PC-9 (cell line): ENCODE results near the gene RAD18. TPM values are rescaled to one million over a fixed set of nuclear protein-coding genes. Genes with fewer than 3 reads are reported as not detected.
A peak's percentile ranks its signal among the peaks of the same experiment; 100 is the strongest.

Source experiments
- BruUV-seq: library from RNA; stranded (reverse); fragments of 400-500 nt; replicated peaks from 2 replicates; lab custom pipeline; 2021; lab: Mats Ljungman, UMichigan
- CTCF ChIA-PET: fragments of 300-600 bp; sonication (Branson Sonifier 250); formaldehyde crosslinking; loops from one replicate; lab custom pipeline; 2022; ENCODE audit warnings: antibody characterized with exemption; lab: Charles Lee
- POLR2A ChIA-PET: fragments of 300-600 bp; sonication (Branson Sonifier 250); formaldehyde crosslinking; loops from one replicate; lab custom pipeline; 2022; ENCODE audit warnings: antibody characterized with exemption; ENCODE audit not compliant: unreplicated experiment; lab: Charles Lee
- DNase-seq, 2 experiments: peaks; one replicate each; pipeline versions ENCODE4 v3.0.0 to v3.0.0-alpha.2; 2015 to 2022; ENCODE audit warnings: mixed read lengths in 1 of 2
- H2AFZ ChIP-seq: fragments of 200-600 bp; sonication (generic); 2 replicates; pipeline ENCODE4 v1.8.1; 2017; ENCODE audit warnings: antibody characterized with exemption
- H3F3A ChIP-seq: fragments of 200-600 bp; sonication (generic); 2 replicates; pipeline ENCODE4 v1.8.1; 2017; ENCODE audit warnings: antibody characterized with exemption, mild to moderate bottlenecking, low read depth; ENCODE audit not compliant: insufficient read depth
- H3K27ac ChIP-seq: fragments of 200-600 bp; sonication (generic); 2 replicates; pipeline ENCODE4 v1.6.1; 2016; ENCODE audit warnings: mixed run types
- H3K27me3 ChIP-seq: fragments of 200-600 bp; sonication (generic); 2 replicates; pipeline ENCODE4 v1.6.1; 2016; ENCODE audit warnings: low read depth, mixed run types; ENCODE audit not compliant: insufficient read depth
- H3K36me3 ChIP-seq: fragments of 200-600 bp; sonication (generic); 2 replicates; pipeline ENCODE4 v1.6.1; 2016; ENCODE audit warnings: low read depth, mixed run types
- H3K4me1 ChIP-seq: fragments of 200-600 bp; sonication (generic); replicated peaks from 2 replicates; pipeline ENCODE4 v1.6.1; 2016; ENCODE audit warnings: mixed run types; ENCODE audit not compliant: insufficient read depth
- H3K4me2 ChIP-seq: fragments of 200-600 bp; sonication (generic); 2 replicates; pipeline ENCODE4 v1.6.1; 2017; ENCODE audit warnings: mixed run types
- H3K4me3 ChIP-seq: fragments of 200-600 bp; sonication (generic); 2 replicates; pipeline ENCODE4 v1.6.1; 2016; ENCODE audit warnings: mixed run types
- H3K79me2 ChIP-seq: fragments of 200-600 bp; sonication (generic); 2 replicates; pipeline ENCODE4 v1.6.1; 2017; ENCODE audit warnings: low read depth, mixed run types
- H3K9me2 ChIP-seq: fragments of 200-600 bp; sonication (generic); 2 replicates; pipeline ENCODE4 v1.8.1; 2017; ENCODE audit warnings: mild to moderate bottlenecking; ENCODE audit not compliant: insufficient read depth
- H3K9me3 ChIP-seq: fragments of 200-600 bp; sonication (generic); 2 replicates; pipeline ENCODE4 v1.8.1; 2016; ENCODE audit warnings: low read depth; ENCODE audit not compliant: insufficient read depth
- H4K20me1 ChIP-seq: fragments of 200-600 bp; sonication (generic); 2 replicates; pipeline ENCODE4 v1.8.1; 2017; ENCODE audit not compliant: insufficient read depth
- CTCF ChIP-seq: fragments of 200-600 bp; sonication (generic); conservative IDR thresholded peaks from 2 replicates; pipeline ENCODE4 v1.6.1; 2017; ENCODE audit warnings: mixed run types, antibody characterized with exemption, mild to moderate bottlenecking, moderate library complexity
- EZH2 ChIP-seq: fragments of 200-600 bp; sonication (generic); IDR thresholded peaks from 2 replicates; pipeline ENCODE4 v1.8.0; 2017; ENCODE audit warnings: antibody characterized with exemption, low read depth
- intact Hi-C: fragments of 100-400 bp; cut with micrococcal nuclease; formaldehyde crosslinking; loops from one replicate; pipeline ENCODE4 v1.10.0; 2022; ENCODE audit not compliant: unreplicated experiment
- total RNA-seq: library from RNA; stranded (reverse); gene quantifications from 2 replicates; pipeline ENCODE4 v1.2.3, GENCODE V29; 2021

The RAD18 gene
- total RNA-seq, 1 experiment from 2014 or later = 29.1 TPM

DNA sequence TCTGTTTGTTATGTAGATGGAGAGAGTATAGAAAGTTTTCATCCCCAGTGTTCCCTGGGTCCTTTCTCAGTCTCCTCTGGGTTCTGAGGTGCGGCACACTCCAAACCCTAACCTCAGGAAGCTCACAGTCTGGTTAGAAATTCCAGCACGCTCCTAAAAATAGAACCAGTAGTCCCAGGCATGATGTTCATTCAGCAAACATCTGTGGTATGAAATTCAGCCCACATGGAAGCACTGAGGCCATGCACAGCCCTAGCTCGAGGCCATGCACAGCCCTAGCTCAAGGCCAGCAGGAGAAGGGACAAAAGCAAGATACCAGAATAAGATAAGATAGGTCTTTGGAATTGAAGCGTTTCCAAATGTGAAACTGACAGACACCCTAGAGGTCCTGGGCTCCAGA is 111.6 kb downstream of the RAD18 start:
- H4K20me1 ChIP-seq = no peaks in the 10 kb centered on the region
- ChIA-PET CTCF (interaction anchor here (0.6 to 1.3 kb wide), 2 partner anchors 82 to 451 kb away, joined by 3 to 7 read pairs; partner anchors contain the start of gene OXTR), POLR2A (interaction anchor here (0.6 to 0.7 kb wide), 2 partner anchors 23 to 110 kb away, joined by 5 to 8 read pairs; no protein-coding TSS in a partner anchor)
- BruUV-seq = no TSS peak
- H3K27ac ChIP-seq = no peak overlapping the region
- no peaks in the 10 kb centered on the region; the same call in 1 of the 2 replicates for H3K9me2 ChIP-seq
- no peak overlapping the region for H3K4me3 ChIP-seq
- no peak for TF ChIP-seq CTCF
- TF ChIP-seq EZH2 = no peak
- no peak overlapping the region for H2AFZ ChIP-seq
- H3F3A ChIP-seq = no peaks in the 10 kb centered on the region
- no peaks in the 10 kb centered on the region for H3K36me3 ChIP-seq
- no peak overlapping the region for H3K4me2 ChIP-seq
- DNase-seq = peak in 1 of 2 experiments; percentile 67
- no peaks in the 10 kb centered on the region for H3K27me3 ChIP-seq
- intact Hi-C loops = loop anchor here (1.0 kb wide), 2 partner anchors 11 to 18 kb away; no protein-coding TSS in a partner anchor
- H3K79me2 ChIP-seq = no peaks in the 10 kb centered on the region
- no peaks in the 10 kb centered on the region for H3K4me1 ChIP-seq
- no peaks in the 10 kb centered on the region for H3K9me3 ChIP-seq

- no peaks in the 10 kb centered on the region for H3K27me3 ChIP-seq
- DNase-seq = no peak
- H3K4me3 ChIP-seq = no peak overlapping the region
- H3K36me3 ChIP-seq = no peaks in the 10 kb centered on the region
- ChIA-PET CTCF (no interaction called here), POLR2A (interaction anchor here (0.5 kb wide), 1 partner anchor 281 kb away, joined by 7 read pairs; no protein-coding TSS in a partner anchor)
- no TSS peak for BruUV-seq
- no peaks in the 10 kb centered on the region for H3F3A ChIP-seq
- H3K79me2 ChIP-seq = no peaks in the 10 kb centered on the region
- no peak overlapping the region for H2AFZ ChIP-seq
- peaks cover 6% of the 10 kb centered on the region for H3K4me1 ChIP-seq
- H3K4me2 ChIP-seq = no peak overlapping the region
- intact Hi-C loops = no loop called here
- TF ChIP-seq EZH2 (no peak), CTCF (no peak)
- no peaks in the 10 kb centered on the region; the same call in 1 of the 2 replicates for H3K9me2 ChIP-seq
- no peak overlapping the region for H3K27ac ChIP-seq
- H4K20me1 ChIP-seq = no peaks in the 10 kb centered on the region
- no peaks in the 10 kb centered on the region for H3K9me3 ChIP-seq
These were observed 114.6 kb downstream of the RAD18 start for GRCh38 chr3:8848696-8849131.

DNA sequence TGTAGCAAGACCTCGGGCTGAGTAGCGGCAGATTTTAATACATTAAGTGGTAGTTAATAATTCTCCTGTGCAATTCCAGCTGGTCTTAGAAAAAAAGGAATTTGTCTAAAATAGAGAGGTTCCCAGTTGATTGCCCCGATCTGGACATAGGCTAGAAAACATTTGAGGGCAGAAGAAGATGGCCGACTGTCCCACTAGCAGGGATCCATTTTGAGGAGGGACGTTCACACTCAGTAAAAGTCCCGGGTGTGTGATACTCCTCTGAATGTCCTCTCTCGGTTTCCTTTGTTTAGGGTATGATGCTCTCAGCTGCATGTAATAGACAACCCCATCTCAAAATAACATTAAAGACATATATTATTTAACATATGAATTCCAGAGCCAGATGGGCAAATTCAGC is 116.0 kb downstream of the RAD18 start:
- BruUV-seq = no TSS peak
- Histone ChIP-seq H3K27me3 (no peaks in the 10 kb centered on the region), H3F3A (no peaks in the 10 kb centered on the region), H2AFZ (no peak overlapping the region), H3K27ac (no peak overlapping the region), H3K4me2 (no peak overlapping the region), H3K36me3 (no peaks in the 10 kb centered on the region), H3K9me3 (no peaks in the 10 kb centered on the region), H3K4me3 (no peak overlapping the region), H3K4me1 (peaks cover 6% of the 10 kb centered on the region), H3K9me2 (no peaks in the 10 kb centered on the region; the same call in 1 of the 2 replicates), H3K79me2 (no peaks in the 10 kb centered on the region), H4K20me1 (no peaks in the 10 kb centered on the region)
- ChIA-PET POLR2A (no interaction called here), CTCF (no interaction called here)
- DNase-seq = no peak
- TF ChIP-seq EZH2 = no peak
- TF ChIP-seq CTCF = no peak
- intact Hi-C loops = no loop called here
